ENCODE data around the gene CTAGE15.
"Not testable (repeated sequence)": the region's sequence is repeated elsewhere in the genome, so short reads cannot be mapped to it uniquely, and the experiment has no call there.

The CTAGE15 gene

GRCh38 chr7:143617204-143617603 lies 45.6 kb downstream of the CTAGE15 start:
- H3K4ac ChIP-seq (ENCODE audit: low read length); H3K14ac ChIP-seq (ENCODE audit: low read length); H3K9ac ChIP-seq (ENCODE audit: low read depth, low read length, poor library complexity); DNase-seq (ENCODE audit: low spot score); H2BK12ac ChIP-seq (ENCODE audit: low read length); H3K4me3 ChIP-seq (ENCODE audit: low read length in 2 of 2); H2AFZ ChIP-seq (ENCODE audit: low read length); H3K4me1 ChIP-seq (ENCODE audit: control insufficient read depth in 2 of 2, insufficient read depth in 1 of 2, low read depth in 1 of 2, low read length in 2 of 2); H3K27me3 ChIP-seq (ENCODE audit: control insufficient read depth in 3 of 3, insufficient read depth in 3 of 3, low read depth in 1 of 3, low read length in 3 of 3); H3K79me1 ChIP-seq (ENCODE audit: low read depth, low read length); H3K36me3 ChIP-seq (replicated peaks in 1 of 2; ENCODE audit: control insufficient read depth in 2 of 2, insufficient read depth in 2 of 2, low read length in 2 of 2); H3K27ac ChIP-seq (replicated peaks; ENCODE audit: low read length); H2BK120ac ChIP-seq (ENCODE audit: low read depth, low read length); H4K91ac ChIP-seq (ENCODE audit: low read depth, low read length, poor library complexity); H2BK5ac ChIP-seq (ENCODE audit: low read length); H3K18ac ChIP-seq (ENCODE audit: low read length); H3K9me3 ChIP-seq (replicated peaks in 1 of 2; ENCODE audit: control insufficient read depth in 2 of 2, insufficient read depth in 1 of 2, low read depth in 1 of 2, low read length in 2 of 2); H4K8ac ChIP-seq (ENCODE audit: low read depth, low read length); H3K23ac ChIP-seq (ENCODE audit: low read depth, low read length, poor library complexity); H2BK15ac ChIP-seq (ENCODE audit: low read length); H2AK5ac ChIP-seq (ENCODE audit: low read depth, low read length); H3K4me2 ChIP-seq (ENCODE audit: insufficient read depth, low read length, poor library complexity, severe bottlenecking): not testable (repeated sequence)
- no CpG with 5 or more reads among the region's 1 CpG for WGBS, 2 donors (ENCODE audit: extremely low coverage in 2 of 2, insufficient read length in 2 of 2, insufficient replicate concordance in 1 of 2)

- WGBS, 2 donors (ENCODE audit: extremely low coverage in 2 of 2, insufficient read length in 2 of 2, insufficient replicate concordance in 1 of 2): no CpG with 5 or more reads among the region's 23 CpGs
These were observed 48.5 kb downstream of the CTAGE15 start for GRCh38 chr7:143620058-143620457.

GRCh38 chr7:143620646-143621045 lies 49.0 kb downstream of the CTAGE15 start, which contains the start of gene TCAF2:
TSS of gene TCAF2 (plus strand) at chr7:143620974.
- H3K14ac ChIP-seq (ENCODE audit: low read length); H2BK15ac ChIP-seq (ENCODE audit: low read length); H3K79me1 ChIP-seq (ENCODE audit: low read depth, low read length); H2AFZ ChIP-seq (ENCODE audit: low read length); H2BK12ac ChIP-seq (ENCODE audit: low read length); H3K27me3 ChIP-seq (ENCODE audit: control insufficient read depth in 3 of 3, insufficient read depth in 3 of 3, low read depth in 1 of 3, low read length in 3 of 3); DNase-seq (ENCODE audit: low spot score); H2BK5ac ChIP-seq (ENCODE audit: low read length); H3K4ac ChIP-seq (ENCODE audit: low read length); H3K4me1 ChIP-seq (ENCODE audit: control insufficient read depth in 2 of 2, insufficient read depth in 1 of 2, low read depth in 1 of 2, low read length in 2 of 2); H3K18ac ChIP-seq (ENCODE audit: low read length); H3K9ac ChIP-seq (ENCODE audit: low read depth, low read length, poor library complexity); H4K91ac ChIP-seq (ENCODE audit: low read depth, low read length, poor library complexity); H3K4me2 ChIP-seq (ENCODE audit: insufficient read depth, low read length, poor library complexity, severe bottlenecking); H3K23ac ChIP-seq (ENCODE audit: low read depth, low read length, poor library complexity); H3K36me3 ChIP-seq (replicated peaks in 1 of 2; ENCODE audit: control insufficient read depth in 2 of 2, insufficient read depth in 2 of 2, low read length in 2 of 2); H4K8ac ChIP-seq (ENCODE audit: low read depth, low read length); H2BK120ac ChIP-seq (ENCODE audit: low read depth, low read length); H2AK5ac ChIP-seq (ENCODE audit: low read depth, low read length); H3K9me3 ChIP-seq (replicated peaks in 1 of 2; ENCODE audit: control insufficient read depth in 2 of 2, insufficient read depth in 1 of 2, low read depth in 1 of 2, low read length in 2 of 2); H3K4me3 ChIP-seq (ENCODE audit: low read length in 2 of 2); H3K27ac ChIP-seq (replicated peaks; ENCODE audit: low read length): not testable (repeated sequence)
- WGBS, 2 donors (ENCODE audit: extremely low coverage in 2 of 2, insufficient read length in 2 of 2, insufficient replicate concordance in 1 of 2): no CpG with 5 or more reads among the region's 38 CpGs

More at GRCh38 chr7:143620058-143620457, 48.5 kb downstream of the CTAGE15 start:
- H2BK15ac ChIP-seq (ENCODE audit: low read length); H3K14ac ChIP-seq (ENCODE audit: low read length); H3K4me1 ChIP-seq (ENCODE audit: control insufficient read depth in 2 of 2, insufficient read depth in 1 of 2, low read depth in 1 of 2, low read length in 2 of 2); H3K4ac ChIP-seq (ENCODE audit: low read length); H2AFZ ChIP-seq (ENCODE audit: low read length); H3K36me3 ChIP-seq (replicated peaks in 1 of 2; ENCODE audit: control insufficient read depth in 2 of 2, insufficient read depth in 2 of 2, low read length in 2 of 2); H3K27me3 ChIP-seq (ENCODE audit: control insufficient read depth in 3 of 3, insufficient read depth in 3 of 3, low read depth in 1 of 3, low read length in 3 of 3); H2BK120ac ChIP-seq (ENCODE audit: low read depth, low read length); H3K4me2 ChIP-seq (ENCODE audit: insufficient read depth, low read length, poor library complexity, severe bottlenecking); H4K91ac ChIP-seq (ENCODE audit: low read depth, low read length, poor library complexity); H3K9me3 ChIP-seq (replicated peaks in 1 of 2; ENCODE audit: control insufficient read depth in 2 of 2, insufficient read depth in 1 of 2, low read depth in 1 of 2, low read length in 2 of 2); DNase-seq (ENCODE audit: low spot score); H2AK5ac ChIP-seq (ENCODE audit: low read depth, low read length); H4K8ac ChIP-seq (ENCODE audit: low read depth, low read length); H3K23ac ChIP-seq (ENCODE audit: low read depth, low read length, poor library complexity); H2BK12ac ChIP-seq (ENCODE audit: low read length); H3K18ac ChIP-seq (ENCODE audit: low read length); H3K9ac ChIP-seq (ENCODE audit: low read depth, low read length, poor library complexity); H3K79me1 ChIP-seq (ENCODE audit: low read depth, low read length); H3K27ac ChIP-seq (replicated peaks; ENCODE audit: low read length); H3K4me3 ChIP-seq (ENCODE audit: low read length in 2 of 2); H2BK5ac ChIP-seq (ENCODE audit: low read length): not testable (repeated sequence)

GRCh38 chr7:143621175-143621574 lies 49.6 kb downstream of the CTAGE15 start:
- not testable (repeated sequence) for H4K91ac ChIP-seq (ENCODE audit: low read depth, low read length, poor library complexity); H2BK5ac ChIP-seq (ENCODE audit: low read length); H3K4me2 ChIP-seq (ENCODE audit: insufficient read depth, low read length, poor library complexity, severe bottlenecking); H3K23ac ChIP-seq (ENCODE audit: low read depth, low read length, poor library complexity); H3K36me3 ChIP-seq (replicated peaks in 1 of 2; ENCODE audit: control insufficient read depth in 2 of 2, insufficient read depth in 2 of 2, low read length in 2 of 2); H4K8ac ChIP-seq (ENCODE audit: low read depth, low read length); H3K9ac ChIP-seq (ENCODE audit: low read depth, low read length, poor library complexity); H2AK5ac ChIP-seq (ENCODE audit: low read depth, low read length); H2BK12ac ChIP-seq (ENCODE audit: low read length); H3K4me3 ChIP-seq (ENCODE audit: low read length in 2 of 2); H3K4ac ChIP-seq (ENCODE audit: low read length); H3K14ac ChIP-seq (ENCODE audit: low read length); H3K27me3 ChIP-seq (ENCODE audit: control insufficient read depth in 3 of 3, insufficient read depth in 3 of 3, low read depth in 1 of 3, low read length in 3 of 3); H3K27ac ChIP-seq (replicated peaks; ENCODE audit: low read length); DNase-seq (ENCODE audit: low spot score); H3K9me3 ChIP-seq (replicated peaks in 1 of 2; ENCODE audit: control insufficient read depth in 2 of 2, insufficient read depth in 1 of 2, low read depth in 1 of 2, low read length in 2 of 2); H2BK120ac ChIP-seq (ENCODE audit: low read depth, low read length); H2BK15ac ChIP-seq (ENCODE audit: low read length); H3K79me1 ChIP-seq (ENCODE audit: low read depth, low read length); H2AFZ ChIP-seq (ENCODE audit: low read length); H3K18ac ChIP-seq (ENCODE audit: low read length); H3K4me1 ChIP-seq (ENCODE audit: control insufficient read depth in 2 of 2, insufficient read depth in 1 of 2, low read depth in 1 of 2, low read length in 2 of 2)
- no CpG with 5 or more reads among the region's 16 CpGs for WGBS, 2 donors (ENCODE audit: extremely low coverage in 2 of 2, insufficient read length in 2 of 2, insufficient replicate concordance in 1 of 2)
